HPDE6-E6E7 (cell line): Measurements from ENCODE around the gene RGS3.

ENCODE experiments used
- DNase-seq: peaks from one replicate; pipeline ENCODE4 v3.0.0; 2011; ENCODE audit warnings: missing footprints; ENCODE audit errors: extremely low spot score

RGS3 gene

DNA sequence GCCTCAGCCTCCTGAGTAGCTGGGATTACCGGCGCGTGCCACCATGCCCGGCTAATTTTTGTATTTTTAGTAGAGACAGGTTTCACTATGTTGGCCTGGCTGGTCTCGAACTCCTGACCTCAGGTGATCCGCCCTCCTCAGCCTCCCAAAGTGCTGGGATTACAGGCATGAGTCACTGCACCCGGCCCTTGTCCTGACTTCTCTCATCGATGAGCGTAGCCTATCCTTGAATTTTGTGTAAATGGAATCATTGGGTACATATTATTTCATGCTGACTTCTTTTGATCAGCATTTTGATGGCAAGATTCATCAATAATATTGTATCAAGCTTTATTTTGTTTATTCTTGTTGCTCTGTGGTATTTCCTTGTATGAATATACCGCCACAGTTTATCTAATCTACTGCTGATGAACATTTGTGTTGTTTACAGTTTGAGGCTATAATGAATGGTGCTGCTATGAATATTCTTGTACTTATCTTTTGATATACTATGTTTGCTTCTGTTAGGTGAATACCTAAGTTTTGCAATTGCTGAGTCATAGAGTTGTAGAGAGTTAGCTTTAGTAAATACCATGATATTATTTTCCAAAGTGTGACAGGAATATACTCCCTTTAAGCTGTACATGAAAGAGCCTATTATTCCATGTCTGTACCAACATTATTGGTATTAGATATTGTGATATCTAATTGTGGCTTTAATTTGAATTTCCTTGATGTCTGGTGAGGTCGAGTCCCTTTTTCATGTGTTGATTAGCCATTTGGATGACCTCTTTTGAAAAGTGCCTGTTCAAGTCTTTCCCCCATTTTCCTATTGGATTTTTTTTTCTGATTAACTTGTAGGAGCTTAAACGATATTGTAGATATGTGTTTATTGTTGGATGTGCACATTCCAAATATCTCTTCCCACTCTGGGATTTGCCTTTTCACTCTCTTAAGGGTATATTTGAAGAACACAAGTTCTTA lies 107.5 kb downstream of the RGS3 start:
- DNase-seq = no peak

DNA sequence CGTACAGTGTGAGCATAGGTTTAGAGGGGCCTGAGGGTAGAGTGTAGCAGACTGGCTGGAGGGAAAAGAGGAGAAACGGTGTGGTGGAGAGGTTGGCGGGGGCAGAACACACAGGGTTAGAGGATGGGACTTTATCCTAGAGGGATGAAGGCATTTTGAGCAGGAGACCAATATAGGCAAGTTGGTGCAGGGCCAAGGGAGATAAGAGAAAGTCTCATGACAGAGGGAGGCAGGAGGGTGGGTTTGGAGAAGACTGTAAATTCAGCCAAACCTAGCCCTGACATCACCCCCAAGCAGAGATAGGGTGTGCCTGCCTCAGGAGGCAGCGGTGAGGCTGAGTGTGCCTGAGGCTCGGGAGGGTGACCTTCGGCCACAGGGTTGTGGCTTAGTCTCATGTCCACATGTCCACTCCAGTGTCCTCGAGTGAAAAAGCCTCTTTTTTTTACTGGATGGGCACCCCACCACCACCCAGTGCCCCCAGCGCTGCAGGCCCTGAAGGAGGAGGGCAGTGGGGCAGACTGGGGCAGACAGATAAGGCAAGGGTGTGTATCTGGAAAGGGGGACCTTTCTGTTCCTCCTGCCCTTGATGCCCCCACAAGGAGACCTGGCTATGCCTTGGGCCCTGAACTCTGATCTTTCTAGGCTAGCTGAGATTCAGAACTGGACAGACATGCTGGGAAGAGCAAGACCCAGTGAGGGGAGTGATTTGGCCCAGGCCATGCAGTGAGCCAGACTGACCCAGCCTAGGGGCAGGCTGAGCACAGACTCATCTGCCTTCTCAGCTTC lies 108.7 kb downstream of the RGS3 start:
- DNase-seq = no peak

DNA sequence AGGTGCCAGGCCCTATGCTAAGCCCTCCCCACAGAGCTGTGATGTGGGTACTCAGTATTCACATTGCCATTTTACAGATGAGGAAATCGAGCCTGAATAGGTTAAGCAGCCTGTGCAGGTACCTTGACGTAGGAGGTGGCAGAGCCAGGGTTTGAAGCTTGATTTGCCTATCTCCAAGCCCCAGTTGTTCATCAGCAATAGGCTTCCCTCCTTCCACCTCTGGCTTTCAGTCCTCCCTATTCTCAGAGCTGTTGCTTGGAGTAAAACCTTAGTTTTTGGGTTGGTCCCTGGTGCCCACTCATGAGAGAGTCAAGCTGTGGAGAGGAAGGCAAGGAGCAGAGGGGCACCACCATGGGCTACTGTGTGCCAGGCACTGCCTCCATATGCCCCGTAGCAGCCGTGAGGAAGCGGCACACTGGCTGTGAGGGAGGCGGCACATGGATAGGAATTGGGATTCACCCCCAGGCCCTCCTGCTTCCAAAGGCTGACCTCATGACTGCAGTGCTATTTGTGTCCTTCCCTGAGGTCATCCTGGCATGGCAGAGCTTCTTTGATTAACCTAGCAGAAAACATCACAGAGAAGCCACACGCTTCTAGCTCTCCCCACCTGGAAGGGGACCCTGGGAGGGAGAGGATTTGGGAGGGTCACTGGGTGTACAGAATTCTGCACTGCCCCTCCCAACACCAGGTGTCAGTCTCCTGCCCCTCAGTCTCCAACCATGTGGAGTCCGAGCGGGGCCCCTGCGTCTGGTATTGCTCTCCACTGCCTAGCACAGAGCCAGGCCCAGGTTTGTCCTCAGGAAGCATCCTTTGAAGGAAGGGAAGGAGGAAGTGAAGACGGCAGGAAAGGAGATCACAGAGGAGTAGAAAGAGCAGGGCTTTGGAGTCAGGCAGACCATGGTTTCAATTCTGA lies 109.8 kb downstream of the RGS3 start:
- DNase-seq = no peak

DNA sequence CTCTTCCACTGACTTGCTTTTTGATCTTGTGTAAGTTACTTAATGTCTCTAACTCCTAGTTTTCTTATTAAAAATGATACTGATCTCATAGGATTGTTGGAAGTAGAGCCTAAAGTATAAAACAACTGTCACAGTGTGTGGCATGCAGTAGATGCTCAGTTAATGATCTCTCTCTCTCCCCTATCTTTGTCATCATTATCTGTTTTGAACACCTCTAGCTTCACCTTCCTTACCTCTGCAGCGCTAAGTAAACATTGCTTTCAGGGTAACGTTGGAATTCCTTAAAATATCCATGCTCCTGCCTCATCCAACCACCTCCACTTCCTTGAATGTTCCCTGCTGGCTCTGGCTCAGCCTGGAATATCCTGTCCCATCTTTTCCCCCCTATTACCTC lies 110.4 kb downstream of the RGS3 start:
- no peak for DNase-seq

DNA sequence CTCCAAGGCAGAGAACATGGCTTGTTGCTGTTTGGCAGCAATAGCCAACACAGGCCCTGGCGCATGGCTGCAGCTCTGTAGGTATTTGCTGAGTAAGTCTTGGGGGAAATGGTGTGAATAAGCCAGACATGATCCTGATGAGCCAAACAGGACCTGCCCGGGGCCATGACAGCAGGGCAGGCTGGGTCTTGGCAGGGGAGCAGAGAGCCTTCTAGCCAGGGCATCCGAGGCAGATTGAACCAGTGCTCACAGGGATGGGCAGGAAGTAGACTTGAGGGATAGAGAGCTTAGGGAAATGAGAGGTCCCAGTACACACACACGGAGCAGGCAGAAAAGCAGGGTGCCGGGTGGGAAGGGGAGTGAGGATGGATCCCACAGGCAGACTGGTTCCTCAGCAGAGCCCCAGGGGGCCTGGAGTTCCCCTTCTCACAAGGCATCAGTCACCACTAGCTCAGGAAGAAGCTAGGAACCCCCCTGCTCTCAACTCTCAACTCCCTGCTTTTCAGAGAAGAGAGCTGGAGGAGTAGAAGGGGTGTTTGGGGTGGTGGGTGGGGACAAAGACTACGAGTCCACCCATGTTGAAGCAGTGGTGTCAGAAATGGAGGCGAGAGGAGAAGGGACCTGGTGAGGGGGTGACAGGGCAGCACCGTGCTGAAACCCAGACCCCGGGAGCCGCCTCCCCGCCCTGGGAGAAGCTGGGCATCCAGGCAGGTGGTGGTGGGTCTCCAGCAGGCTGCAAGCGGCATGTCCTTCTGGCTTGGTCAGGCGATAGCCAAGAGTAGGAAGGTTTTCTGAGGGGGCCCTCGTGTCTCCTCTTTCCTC lies 111.1 kb downstream of the RGS3 start:
- no peak for DNase-seq

DNA sequence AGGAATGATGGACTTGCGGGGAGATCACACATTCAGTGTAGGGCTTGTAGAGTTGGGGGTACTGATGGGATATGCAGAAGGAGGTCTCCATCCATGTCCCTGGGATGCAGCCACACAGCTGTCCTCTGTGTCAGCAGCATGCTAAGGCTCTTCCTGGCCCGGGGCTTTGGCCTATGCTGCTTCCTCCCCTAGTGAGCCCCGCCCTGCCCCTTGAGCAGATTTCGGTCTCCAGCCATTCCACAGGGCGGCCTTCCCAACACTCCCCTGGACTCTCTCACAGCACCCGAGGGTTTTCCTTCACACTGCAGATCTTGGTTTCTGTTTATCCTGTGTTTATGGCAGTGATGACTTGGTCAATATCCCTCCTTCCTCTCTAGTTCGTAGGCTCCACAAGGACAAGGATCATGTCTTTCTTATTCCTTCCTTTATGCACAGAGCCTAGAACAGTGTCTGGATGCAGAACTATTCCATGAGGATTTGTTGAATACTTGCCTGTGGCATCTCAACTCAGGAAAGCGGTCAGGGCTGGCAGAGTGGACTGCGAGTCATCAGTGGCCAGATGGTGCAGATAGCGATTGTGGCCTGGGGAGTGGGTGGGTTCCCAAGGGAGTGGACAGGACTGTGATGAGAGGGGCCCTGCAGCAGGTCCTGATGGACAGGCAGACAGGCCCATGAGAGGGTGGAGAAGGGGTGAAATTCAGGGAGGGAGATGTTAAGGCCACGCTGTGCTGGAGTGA lies 114.2 kb downstream of the RGS3 start:
- no peak for DNase-seq

DNA sequence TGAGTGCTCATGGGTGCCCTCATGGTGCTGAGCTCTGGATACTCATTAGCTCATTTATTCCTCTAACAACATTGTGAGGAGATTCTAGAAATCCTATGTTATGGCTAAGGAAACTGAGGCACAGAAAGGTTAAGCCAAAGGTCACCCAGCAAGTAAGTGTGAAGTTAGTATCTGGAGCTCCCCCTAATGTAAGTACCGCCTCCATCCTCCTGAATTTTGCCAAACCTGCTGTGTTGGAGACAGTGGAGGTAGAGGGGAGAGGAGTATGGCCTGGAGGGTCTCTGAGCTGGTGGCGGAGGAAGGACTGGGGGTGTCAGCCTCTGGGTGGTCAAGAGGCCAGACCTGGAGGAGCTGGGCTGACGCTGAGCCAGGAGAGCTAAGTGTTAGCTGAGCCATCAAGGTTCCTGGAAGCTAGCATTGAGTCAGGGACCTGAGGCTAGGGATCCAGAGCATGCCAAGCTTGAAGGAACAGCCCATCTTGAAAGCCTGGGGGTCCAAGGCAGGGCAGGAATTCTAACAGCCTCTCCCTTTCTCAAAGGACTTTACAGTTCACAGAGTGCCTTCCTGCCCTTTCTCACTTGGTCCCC lies 114.8 kb downstream of the RGS3 start:
- DNase-seq = no peak

DNA sequence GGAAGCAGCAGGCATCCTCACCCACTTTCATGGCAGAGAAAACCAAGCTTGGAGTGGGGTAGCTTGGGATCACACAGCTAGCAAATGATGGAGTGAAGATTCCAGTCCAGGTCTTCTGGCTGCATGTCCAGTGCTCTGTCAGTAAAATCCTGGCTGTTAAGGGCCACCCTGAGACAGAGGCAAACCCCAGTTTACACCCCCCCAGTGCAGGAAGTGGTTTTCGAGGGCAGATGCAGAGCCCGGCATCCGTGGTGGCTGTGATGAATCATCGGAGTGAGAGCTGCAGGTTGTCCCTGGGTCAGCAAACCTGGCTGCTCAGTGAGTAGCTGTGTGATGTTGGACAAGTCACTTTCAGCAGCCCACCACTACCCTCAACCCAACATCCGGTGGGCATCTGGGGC lies 115.4 kb downstream of the RGS3 start:
- DNase-seq = peak; percentile 96

DNA sequence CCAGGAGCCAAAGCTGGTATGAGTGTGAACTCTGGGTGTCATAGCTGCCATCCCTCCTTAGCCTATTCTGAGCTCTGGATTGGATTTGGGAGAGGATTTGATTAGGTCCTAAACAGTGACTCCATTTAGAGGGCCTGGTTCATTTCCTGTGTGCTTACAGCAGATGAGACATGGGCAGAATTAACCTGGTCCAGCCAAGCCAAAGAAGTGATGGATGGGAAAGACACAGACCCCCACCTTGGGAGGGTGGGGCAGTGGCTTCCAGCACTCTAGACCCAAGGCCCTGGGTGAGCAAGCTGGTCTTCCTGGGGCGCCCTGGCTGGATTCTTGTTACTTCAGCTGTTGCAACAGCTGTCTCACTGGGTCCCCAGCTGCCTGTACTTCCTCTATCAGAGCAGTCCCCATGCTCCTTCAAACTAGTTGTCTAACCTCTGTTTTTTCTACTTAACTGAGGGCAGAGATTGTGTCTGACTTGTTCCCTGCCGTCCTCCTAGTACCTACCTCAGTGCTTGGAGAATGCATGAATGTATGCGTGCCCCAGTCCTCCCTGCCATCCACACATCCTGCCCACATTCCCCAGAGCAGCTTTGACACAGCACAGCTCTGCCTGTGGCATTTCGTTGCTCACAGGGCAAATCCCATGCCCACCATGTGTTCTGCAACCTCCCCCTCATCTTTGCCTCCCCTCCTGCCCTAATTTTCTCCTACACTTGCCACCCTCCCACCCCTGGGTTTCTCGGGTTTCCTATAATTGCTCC lies 115.9 kb downstream of the RGS3 start:
- no peak for DNase-seq

DNA sequence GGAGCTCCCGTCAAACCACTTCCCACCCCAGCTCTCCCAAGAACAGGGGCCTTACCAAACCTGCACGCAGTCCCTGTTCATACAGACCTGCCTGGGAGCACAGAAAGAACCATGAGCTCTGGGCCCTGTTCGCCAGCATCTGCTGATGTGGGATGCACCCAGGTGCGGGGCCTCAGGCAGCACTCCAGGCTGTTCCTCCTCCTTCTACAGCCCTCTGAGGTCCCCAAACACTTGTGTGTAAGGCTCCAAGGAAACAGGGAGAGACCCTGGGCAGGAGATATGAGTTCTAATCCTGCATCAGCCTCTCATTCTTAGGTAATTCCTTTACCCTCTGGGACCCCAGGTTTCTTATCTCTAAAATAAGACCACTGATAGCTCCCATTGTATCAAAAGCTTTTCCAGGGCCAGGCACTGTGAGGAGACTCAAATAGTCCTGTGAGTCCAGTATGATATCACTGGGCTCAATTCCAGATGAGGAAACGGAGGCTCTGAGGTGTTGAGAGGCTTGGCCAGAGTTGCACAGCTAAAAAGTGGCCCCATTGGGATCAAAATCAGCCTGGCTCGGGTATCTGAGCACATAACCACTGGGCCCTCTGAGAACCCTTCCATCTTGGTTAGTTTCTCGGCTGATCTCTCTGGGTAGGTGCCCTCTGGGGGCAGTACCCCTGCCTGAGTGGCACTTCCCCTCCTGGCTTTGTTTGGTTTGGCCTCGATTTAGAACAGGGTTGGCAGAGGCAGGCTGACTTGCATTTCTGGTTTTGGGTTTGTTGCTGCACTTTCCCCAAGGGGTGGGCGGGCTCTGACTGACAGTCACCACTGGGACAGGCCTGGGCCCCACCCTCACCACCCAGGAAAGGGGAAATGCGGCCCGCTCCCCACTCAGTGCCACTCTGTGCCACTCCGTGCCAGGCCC lies 116.8 kb downstream of the RGS3 start:
- peak; percentile 74 for DNase-seq

DNA sequence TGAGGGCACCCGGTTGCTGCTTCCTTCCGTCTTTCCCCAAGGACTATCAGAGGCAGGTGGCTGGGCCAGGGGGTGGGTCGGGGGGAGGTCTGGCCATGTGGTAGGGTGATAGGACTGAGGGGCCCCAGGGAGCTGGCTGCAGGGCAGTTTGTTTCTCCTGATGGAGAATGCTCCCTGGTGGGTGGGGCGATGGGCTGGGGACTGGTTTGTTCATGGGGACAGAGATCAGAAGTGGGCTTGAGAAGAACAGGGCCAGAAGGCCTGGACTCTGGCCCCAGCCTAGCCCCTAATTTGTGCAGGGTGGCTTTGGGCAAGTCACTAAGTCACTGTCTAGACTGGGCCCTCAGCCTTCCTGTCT lies 117.4 kb downstream of the RGS3 start:
- no peak for DNase-seq

DNA sequence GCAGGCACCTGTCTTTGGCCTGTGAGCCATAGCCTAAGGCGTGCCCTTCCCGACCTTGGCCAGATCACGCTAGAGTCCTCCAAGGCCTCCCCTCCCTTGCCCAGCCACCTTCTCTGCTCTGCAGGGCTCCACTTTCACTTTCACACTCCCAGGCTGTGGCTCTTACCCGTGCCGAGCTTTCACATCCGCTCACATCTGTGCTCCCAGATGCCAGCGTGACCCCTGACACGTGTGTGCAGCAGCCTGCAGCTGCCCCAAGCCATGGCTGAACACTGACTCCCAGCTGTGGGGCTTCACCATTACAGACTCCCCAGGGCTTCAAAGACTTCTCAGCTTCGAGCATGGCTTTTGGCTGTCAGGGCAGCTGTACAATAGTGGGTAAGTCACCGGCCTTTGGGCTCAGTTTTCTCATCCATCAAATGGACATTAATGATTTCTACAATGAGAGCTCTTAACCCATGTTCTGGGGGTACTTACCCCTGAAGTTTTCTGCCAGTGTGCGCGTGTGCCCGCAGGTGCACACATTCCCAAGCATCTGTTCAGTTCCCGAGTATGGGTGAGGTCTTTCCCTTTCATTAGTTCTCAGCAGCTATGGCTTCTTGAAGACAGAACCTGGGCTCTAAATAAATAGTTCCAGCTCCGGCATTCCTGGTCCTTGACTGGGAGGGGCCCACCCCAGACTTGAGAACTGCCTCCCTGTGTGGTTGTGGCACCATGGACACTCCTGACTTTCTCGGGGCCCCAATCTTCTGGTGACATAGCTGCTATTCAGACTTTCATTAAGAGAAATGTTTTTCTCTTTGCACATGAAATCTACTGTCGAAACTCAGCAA lies 118.6 kb downstream of the RGS3 start:
- DNase-seq = no peak

DNA sequence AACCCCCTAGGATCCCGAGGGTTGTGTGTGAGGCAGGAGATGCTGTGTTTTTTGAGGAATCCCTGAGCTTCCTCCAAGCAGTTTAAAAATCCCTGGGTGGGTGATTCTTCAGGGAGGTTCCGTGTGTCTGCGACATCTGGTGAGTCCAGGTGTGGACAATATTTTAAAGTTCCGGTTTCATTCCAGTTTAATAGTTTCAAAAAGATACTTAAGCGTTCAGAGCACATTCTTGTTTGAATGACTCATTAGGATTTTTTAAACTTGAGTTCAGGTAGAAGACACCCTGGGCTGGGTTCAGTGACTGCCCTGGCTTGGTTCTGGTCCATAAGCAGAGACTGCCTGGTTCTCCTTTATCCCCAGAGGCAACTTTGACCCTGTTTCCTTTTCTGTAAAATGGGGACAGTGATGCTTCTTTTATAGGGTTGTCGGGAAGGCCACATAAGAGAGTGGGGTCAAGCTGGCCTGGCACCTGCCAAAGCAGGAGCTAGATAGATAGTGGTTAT lies 119.2 kb downstream of the RGS3 start:
- DNase-seq = no peak

DNA sequence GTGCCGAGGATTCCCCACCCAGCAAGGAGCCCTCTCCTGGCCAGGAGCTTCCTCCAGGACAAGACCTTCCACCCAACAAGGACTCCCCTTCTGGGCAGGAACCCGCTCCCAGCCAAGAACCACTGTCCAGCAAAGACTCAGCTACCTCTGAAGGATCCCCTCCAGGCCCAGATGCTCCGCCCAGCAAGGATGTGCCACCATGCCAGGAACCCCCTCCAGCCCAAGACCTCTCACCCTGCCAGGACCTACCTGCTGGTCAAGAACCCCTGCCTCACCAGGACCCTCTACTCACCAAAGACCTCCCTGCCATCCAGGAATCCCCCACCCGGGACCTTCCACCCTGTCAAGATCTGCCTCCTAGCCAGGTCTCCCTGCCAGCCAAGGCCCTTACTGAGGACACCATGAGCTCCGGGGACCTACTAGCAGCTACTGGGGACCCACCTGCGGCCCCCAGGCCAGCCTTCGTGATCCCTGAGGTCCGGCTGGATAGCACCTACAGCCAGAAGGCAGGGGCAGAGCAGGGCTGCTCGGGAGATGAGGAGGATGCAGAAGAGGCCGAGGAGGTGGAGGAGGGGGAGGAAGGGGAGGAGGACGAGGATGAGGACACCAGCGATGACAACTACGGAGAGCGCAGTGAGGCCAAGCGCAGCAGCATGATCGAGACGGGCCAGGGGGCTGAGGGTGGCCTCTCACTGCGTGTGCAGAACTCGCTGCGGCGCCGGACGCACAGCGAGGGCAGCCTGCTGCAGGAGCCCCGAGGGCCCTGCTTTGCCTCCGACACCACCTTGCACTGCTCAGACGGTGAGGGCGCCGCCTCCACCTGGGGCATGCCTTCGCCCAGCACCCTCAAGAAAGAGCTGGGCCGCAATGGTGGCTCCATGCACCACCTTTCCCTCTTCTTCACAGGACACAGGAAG lies 120.2 kb downstream of the RGS3 start:
- DNase-seq = no peak

DNA sequence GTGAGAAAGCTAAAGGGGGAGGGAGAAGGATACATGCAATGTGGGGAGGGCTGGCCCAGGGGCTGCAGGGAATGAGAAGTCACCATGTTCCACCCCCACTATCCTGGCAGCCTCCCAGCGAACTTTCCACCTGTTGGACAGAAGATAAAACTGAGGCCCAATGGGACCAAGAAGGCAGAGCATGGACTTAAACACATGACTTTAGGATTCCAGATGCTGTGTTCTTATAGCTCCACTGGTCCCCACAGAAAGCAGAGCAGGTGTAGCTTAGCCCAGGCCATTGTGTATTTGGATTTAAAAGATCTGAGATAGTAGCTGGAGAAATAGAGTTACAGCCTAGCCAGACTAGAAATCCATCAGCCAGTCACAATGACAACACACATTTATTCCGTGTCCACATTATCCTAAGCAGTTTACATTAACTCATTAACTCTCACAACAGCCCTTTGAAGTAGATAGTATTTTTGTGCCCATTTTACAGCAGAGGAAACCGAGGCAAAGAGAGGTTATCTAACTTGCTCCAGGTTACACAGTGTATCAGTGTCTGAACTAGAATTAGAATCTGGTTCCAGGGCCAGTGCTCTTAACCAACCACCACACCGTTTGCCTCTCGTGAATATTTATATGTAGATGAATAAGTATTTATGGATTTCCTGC lies 121.0 kb downstream of the RGS3 start:
- DNase-seq = no peak

DNA sequence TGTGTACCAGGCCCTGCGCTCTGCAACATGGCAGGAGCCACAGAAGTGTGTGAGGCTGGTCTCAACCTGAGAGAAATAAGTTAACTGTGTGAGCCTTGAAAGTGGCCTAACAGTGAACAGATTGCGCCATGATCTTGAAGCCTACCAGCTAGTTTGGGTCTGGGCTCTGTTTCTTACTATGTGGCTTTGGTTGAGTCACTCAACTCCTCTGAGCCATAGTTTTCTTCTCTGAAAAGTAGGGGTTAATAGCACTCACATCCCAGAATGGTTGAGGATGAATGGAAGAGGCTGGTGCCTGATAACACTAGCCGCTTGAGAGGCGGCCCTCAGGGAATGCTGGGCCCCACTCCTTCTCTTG lies 121.5 kb downstream of the RGS3 start:
- no peak for DNase-seq
